Measurements from ENCODE around the gene NHSL2. TPM values are rescaled to one million over a fixed set of nuclear protein-coding genes. Genes with fewer than 3 reads are reported as not detected.

NHSL2 gene
- total and polyA plus RNA-seq, 8 donors = 0.59 to 3.9 (median 0.95) TPM

DNA sequence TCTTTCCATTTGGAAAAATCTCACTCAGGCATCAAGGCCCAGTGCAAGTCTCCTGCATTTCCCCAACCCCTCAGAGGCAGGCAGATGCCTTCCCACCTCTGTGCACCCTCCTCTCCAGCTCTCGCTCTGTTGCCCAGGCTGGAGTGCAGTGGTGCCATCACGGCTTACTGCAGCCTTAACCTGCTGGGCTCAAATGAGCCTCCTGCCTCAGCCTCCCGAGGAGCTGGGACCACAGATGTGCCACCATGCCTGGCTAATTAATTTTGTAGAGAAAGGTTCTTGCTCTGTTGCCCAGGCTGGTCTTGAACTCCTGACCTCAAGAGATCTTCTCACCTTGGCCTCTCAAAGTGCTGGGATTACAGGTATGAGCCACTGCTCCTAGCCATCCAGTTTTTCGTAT, 95.8 kb downstream of the NHSL2 start:
- FAIRE-seq = no peak

DNA sequence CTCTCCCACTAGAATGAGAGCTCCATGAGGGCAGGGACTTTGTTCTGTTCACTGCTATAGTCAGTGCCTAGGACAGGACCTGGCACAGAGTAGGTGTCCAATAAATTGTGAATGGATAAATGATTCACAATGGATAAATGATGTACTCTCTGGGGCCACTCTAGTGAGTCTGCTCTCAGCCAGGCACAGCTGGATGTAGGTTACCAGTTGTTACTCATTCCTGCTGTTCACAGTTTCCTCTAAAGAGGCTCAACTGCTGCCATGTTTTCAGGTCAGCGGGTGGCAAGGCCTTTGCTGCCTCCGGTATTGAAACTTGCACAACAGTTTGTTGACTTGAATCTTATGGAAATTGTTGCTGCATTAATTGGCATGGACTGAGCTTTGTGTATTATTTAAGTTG, 99.1 kb downstream of the NHSL2 start:
- H3K4me1 ChIP-seq = no peaks in the 10 kb centered on the region
- TF ChIP-seq, protein P1, sequence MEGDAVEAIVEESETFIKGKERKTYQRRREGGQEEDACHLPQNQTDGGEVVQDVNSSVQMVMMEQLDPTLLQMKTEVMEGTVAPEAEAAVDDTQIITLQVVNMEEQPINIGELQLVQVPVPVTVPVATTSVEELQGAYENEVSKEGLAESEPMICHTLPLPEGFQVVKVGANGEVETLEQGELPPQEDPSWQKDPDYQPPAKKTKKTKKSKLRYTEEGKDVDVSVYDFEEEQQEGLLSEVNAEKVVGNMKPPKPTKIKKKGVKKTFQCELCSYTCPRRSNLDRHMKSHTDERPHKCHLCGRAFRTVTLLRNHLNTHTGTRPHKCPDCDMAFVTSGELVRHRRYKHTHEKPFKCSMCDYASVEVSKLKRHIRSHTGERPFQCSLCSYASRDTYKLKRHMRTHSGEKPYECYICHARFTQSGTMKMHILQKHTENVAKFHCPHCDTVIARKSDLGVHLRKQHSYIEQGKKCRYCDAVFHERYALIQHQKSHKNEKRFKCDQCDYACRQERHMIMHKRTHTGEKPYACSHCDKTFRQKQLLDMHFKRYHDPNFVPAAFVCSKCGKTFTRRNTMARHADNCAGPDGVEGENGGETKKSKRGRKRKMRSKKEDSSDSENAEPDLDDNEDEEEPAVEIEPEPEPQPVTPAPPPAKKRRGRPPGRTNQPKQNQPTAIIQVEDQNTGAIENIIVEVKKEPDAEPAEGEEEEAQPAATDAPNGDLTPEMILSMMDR (IDR thresholded peaks at IDR 0.05) = no peak
- no peaks in the 10 kb centered on the region for H3K9me3 ChIP-seq
- DNase-seq (no peak), FAIRE-seq (no peak), ATAC-seq (no peak)
- no peak overlapping the region for H3K27ac ChIP-seq
- H3K36me3 ChIP-seq = no peaks in the 10 kb centered on the region
- intact Hi-C loops (cut with DNase I) = loop anchor here in 1 of 3 donors (5.0 kb wide), 1 partner anchor 118 kb away; no protein-coding TSS in a partner anchor
- no peak overlapping the region for H3K4me3 ChIP-seq
- peaks cover 0 to 5% (median 2%) of the 10 kb centered on the region in 4 donors for H3K27me3 ChIP-seq
- WGBS, 2 donors = 79 to 88% methylated on average over 2 of the region's 2 CpGs

More for the DNA sequence above, 95.8 kb downstream of the NHSL2 start:
- H3K27ac ChIP-seq = no peak overlapping the region
- intact Hi-C loops (cut with DNase I) = loop anchor here in 1 of 3 donors (5.0 kb wide), 1 partner anchor 121 kb away; no protein-coding TSS in a partner anchor
- H3K36me3 ChIP-seq = no peaks in the 10 kb centered on the region
- H3K4me3 ChIP-seq = no peak overlapping the region
- H3K4me1 ChIP-seq = no peaks in the 10 kb centered on the region
- 79% methylated on average over 4 of the region's 4 CpGs for WGBS, 2 donors
- H3K9me3 ChIP-seq = no peaks in the 10 kb centered on the region
- TF ChIP-seq, protein P1 (IDR thresholded peaks at IDR 0.05) = no peak
- ATAC-seq = no peak
- DNase-seq = no peak
- peaks cover 0 to 3% (median 0%) of the 10 kb centered on the region in 4 donors for H3K27me3 ChIP-seq

DNA sequence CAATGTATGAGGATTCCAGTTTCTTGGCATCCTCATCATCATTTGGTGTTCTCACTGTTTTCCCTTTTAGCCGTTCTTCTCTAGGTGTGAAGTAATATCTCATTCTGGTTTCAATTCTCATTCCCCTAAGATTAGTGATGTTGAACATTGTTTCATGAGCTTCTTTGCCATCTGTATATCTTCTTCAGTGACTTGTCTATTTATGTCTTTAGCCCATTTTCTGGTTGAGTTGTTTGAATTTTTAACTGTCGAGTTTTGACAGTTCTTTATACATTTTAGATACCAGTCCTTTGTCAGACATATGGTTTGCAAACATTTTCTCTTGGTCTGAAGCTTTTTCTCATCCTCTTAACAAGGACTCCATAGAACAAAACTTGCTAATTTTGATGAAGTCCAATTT, 101.1 kb downstream of the NHSL2 start:
- intact Hi-C loops (cut with DNase I) = no loop called here
- WGBS, 2 donors = 63 to 82% methylated on average over 2 of the region's 2 CpGs
- H3K4me1 ChIP-seq = no peaks in the 10 kb centered on the region
- DNase-seq = no peak
- TF ChIP-seq, protein P1 (IDR thresholded peaks at IDR 0.05) = no peak
- H3K27ac ChIP-seq = no peak overlapping the region
- ATAC-seq = no peak
- no peak overlapping the region for H3K4me3 ChIP-seq
- H3K27me3 ChIP-seq = peaks cover 0 to 6% (median 2%) of the 10 kb centered on the region in 4 donors
- no peak for FAIRE-seq
- H3K9me3 ChIP-seq = no peaks in the 10 kb centered on the region
- no peaks in the 10 kb centered on the region for H3K36me3 ChIP-seq

DNA sequence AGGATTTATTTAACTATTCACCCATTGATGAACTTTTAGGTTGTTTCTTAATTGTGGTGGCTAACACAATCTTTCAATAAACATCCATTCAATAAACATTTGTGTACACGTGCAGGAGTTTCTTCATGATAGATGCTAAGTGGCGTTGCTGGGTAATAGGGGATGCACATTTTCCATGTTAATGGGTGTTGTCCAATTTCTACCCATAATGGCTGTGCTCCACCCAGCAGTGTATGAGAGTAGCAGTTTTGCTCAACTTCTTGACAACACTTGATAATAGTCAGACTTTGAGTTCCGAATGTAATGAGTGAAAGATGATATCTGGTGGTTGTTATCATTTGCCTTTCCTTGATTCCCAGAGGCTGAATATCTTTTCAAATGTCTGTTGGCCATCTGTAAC, 104.7 kb downstream of the NHSL2 start:
- ATAC-seq = no peak
- DNase-seq = no peak
- Histone ChIP-seq H3K4me1 (no peaks in the 10 kb centered on the region), H3K27me3 (peaks cover 0 to 6% (median 2%) of the 10 kb centered on the region in 4 donors), H3K4me3 (no peak overlapping the region), H3K27ac (no peak overlapping the region), H3K36me3 (no peaks in the 10 kb centered on the region), H3K9me3 (no peaks in the 10 kb centered on the region)
- intact Hi-C loops (cut with DNase I) = no loop called here
- TF ChIP-seq, protein P1 (IDR thresholded peaks at IDR 0.05) = no peak
- 62 to 63% methylated on average over 3 of the region's 3 CpGs for WGBS, 2 donors
- no peak for FAIRE-seq

DNA sequence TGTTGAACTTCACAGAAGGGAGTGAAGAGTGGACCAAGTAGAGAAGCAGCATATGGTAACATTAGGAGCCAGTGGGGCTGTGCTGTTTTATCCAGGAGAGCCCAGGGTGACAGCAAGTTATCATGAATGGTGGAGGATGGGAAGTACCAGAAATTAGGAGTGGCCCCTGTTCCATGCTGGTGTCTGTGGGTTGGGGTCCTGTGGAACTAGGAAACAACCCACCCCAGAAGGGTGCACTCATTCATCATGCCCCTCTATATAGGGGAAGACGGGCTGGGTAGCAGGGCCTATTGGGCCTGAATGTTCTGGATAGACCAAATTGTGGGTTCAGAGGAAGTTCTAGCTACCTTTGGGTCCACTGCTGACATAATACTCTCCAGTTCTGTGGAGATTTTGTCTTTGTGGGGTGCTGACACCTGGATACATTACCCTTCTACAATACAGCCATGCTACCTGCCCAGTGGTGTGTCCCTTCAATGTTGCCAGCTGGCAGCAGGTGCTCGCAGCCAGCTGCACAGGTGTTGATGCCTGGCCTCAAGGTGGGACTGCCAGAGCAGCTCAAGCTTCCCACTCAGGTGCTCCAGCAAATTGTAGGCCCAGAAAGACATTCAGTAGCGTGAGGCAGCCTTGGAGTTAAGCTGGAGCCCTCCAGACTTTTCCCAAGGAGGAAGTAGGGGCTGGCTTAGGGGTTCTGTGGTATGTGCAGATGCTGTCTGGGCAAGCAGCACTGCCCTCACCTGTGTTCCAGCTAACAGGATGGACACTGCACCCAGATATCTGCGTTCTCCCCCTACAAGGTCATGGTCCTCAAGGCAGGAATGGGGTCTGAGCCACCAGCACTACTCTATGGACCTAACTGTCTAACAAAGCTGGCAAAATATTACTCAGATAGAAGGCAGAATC, 106.5 kb downstream of the NHSL2 start:
- no peak for FAIRE-seq
- intact Hi-C loops (cut with DNase I) = no loop called here
- 79 to 90% methylated on average over 4 of the region's 4 CpGs for WGBS, 2 donors
- TF ChIP-seq, protein P1 (IDR thresholded peaks at IDR 0.05) = no peak
- no peaks in the 10 kb centered on the region for H3K4me1 ChIP-seq
- H3K27me3 ChIP-seq = peaks cover 0 to 4% (median 2%) of the 10 kb centered on the region in 4 donors
- ATAC-seq = no peak
- H3K27ac ChIP-seq = no peak overlapping the region
- H3K4me3 ChIP-seq = no peak overlapping the region
- no peaks in the 10 kb centered on the region for H3K9me3 ChIP-seq
- DNase-seq = no peak
- no peaks in the 10 kb centered on the region for H3K36me3 ChIP-seq

All from pancreas (tissue), 10 donors.